IPS-20b (cell line): ENCODE measurements around the gene CLSTN2.

Source experiments
- H3K27ac ChIP-seq: one replicate; pipeline ENCODE4 v1.5.1; 2013; ENCODE audit warnings: low read length
- H3K27me3 ChIP-seq: 2 replicates; pipeline ENCODE4 v1.6.1; 2013; ENCODE audit warnings: mild to moderate bottlenecking, low read length, inconsistent platforms; ENCODE audit not compliant: insufficient read depth
- H3K36me3 ChIP-seq: 2 replicates; pipeline ENCODE4 v1.6.1; 2013; ENCODE audit warnings: low read depth, mild to moderate bottlenecking, inconsistent platforms, low read length, moderate library complexity; ENCODE audit not compliant: insufficient read depth
- H3K4me1 ChIP-seq: 2 replicates; pipeline ENCODE4 v1.6.1; 2013; ENCODE audit warnings: mild to moderate bottlenecking, control low read depth, inconsistent platforms, low read length, moderate library complexity; ENCODE audit not compliant: insufficient read depth
- H3K4me3 ChIP-seq: 2 replicates; pipeline ENCODE4 v1.5.1; 2013; ENCODE audit warnings: mild to moderate bottlenecking, low read length, inconsistent platforms
- H3K9ac ChIP-seq: 2 replicates; pipeline ENCODE4 v1.6.1; 2013; ENCODE audit warnings: low read depth, mild to moderate bottlenecking, inconsistent platforms, low read length, moderate library complexity
- H3K9me3 ChIP-seq: 2 replicates; pipeline ENCODE4 v1.6.1; 2013; ENCODE audit warnings: mild to moderate bottlenecking, low read depth, low read length, inconsistent platforms; ENCODE audit not compliant: insufficient read depth

Gene CLSTN2

GRCh38 chr3:140089403-140090072 is 154.6 kb downstream of the CLSTN2 start:
- Histone ChIP-seq H3K27ac (no peak overlapping the region), H3K4me3 (no peak overlapping the region), H3K27me3 (no peaks in the 10 kb centered on the region), H3K9ac (no peak overlapping the region), H3K9me3 (peaks cover 5% of the 10 kb centered on the region; the same call in 1 of the 2 replicates), H3K4me1 (no peaks in the 10 kb centered on the region), H3K36me3 (no peaks in the 10 kb centered on the region)

GRCh38 chr3:140091143-140091542 is 156.2 kb downstream of the CLSTN2 start:
- no peaks in the 10 kb centered on the region for H3K36me3 ChIP-seq
- H3K27me3 ChIP-seq = no peaks in the 10 kb centered on the region
- H3K4me3 ChIP-seq = no peak overlapping the region
- H3K4me1 ChIP-seq = no peaks in the 10 kb centered on the region
- H3K9ac ChIP-seq = no peak overlapping the region
- peaks cover 5% of the 10 kb centered on the region; the same call in 1 of the 2 replicates for H3K9me3 ChIP-seq
- no peak overlapping the region for H3K27ac ChIP-seq

GRCh38 chr3:140092848-140093536 is 158.0 kb downstream of the CLSTN2 start:
- H3K9me3 ChIP-seq = peaks cover 5% of the 10 kb centered on the region
- H3K36me3 ChIP-seq = no peaks in the 10 kb centered on the region
- H3K27ac ChIP-seq = no peak overlapping the region
- no peaks in the 10 kb centered on the region for H3K27me3 ChIP-seq
- H3K4me3 ChIP-seq = no peak overlapping the region
- H3K9ac ChIP-seq = no peak overlapping the region
- H3K4me1 ChIP-seq = no peaks in the 10 kb centered on the region

GRCh38 chr3:140093742-140094141 is 158.8 kb downstream of the CLSTN2 start:
- Histone ChIP-seq H3K9me3 (peaks cover 5% of the 10 kb centered on the region), H3K27ac (no peak overlapping the region), H3K36me3 (no peaks in the 10 kb centered on the region), H3K4me3 (no peak overlapping the region), H3K9ac (no peak overlapping the region), H3K27me3 (no peaks in the 10 kb centered on the region), H3K4me1 (no peaks in the 10 kb centered on the region)

DNA sequence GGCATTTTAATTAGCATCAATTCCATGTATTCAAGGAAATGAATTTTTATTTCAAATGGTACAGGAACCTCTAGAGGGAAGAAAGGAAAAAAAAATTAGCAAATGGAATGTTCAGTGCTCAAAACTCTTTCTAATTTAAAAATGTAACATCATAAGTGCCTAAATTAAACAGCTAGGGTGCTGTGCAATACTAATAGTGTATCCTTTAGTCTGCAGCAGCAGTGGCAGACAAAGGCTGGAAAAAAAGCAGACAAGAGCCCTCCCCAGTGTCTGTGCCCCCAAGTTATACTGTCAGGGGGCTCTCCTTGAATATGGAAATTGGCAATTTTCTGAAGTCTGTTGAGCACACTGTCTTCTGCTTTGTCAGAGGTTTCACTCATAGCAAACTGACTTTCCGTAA is 159.5 kb downstream of the CLSTN2 start:
- H3K9ac ChIP-seq = no peak overlapping the region
- no peaks in the 10 kb centered on the region for H3K4me1 ChIP-seq
- no peak overlapping the region for H3K4me3 ChIP-seq
- H3K36me3 ChIP-seq = no peaks in the 10 kb centered on the region
- H3K9me3 ChIP-seq = no peaks in the 10 kb centered on the region; the same call in none of the 2 replicates
- H3K27me3 ChIP-seq = no peaks in the 10 kb centered on the region
- H3K27ac ChIP-seq = no peak overlapping the region

- H3K4me1 ChIP-seq = no peaks in the 10 kb centered on the region
- no peaks in the 10 kb centered on the region for H3K36me3 ChIP-seq
- no peak overlapping the region for H3K9ac ChIP-seq
- H3K9me3 ChIP-seq = no peaks in the 10 kb centered on the region; the same call in 1 of the 2 replicates
- no peaks in the 10 kb centered on the region for H3K27me3 ChIP-seq
- H3K27ac ChIP-seq = no peak overlapping the region
- H3K4me3 ChIP-seq = no peak overlapping the region
These were observed 161.1 kb downstream of the CLSTN2 start for GRCh38 chr3:140096037-140096436.

DNA sequence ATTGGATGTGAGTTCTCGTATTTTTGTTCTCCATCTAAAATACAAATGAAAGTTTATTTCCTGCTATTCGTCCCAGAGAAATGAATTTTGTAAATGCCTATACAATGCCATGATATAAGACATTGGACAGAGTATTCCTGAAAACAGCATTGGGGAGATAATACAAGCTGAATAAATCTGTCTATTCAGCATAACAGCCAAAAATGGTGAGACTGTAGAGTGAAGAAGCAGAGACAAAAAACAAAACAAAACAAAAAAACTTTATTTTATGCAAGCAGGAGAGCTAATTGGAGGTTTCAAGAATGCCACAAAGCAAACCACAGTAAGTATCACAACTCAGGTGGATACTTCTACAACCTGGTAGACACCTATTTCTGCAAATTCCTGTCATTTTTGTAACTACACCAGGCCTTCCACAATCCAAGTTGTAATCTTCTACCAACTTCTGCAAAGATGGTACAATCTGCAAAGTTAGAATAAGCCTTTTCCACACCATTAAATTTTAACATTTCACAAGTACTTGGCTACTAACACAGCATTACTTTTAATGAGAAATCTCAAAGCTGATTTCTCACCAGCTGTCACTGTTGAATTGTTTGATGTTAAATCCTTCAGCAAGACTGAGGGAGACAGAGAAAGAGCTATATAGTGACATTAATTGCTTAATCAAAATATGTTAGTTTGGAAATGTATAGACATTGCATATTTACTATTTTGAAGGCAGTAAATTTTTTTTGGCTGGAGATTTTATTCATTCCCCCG is 163.1 kb downstream of the CLSTN2 start:
- no peak overlapping the region for H3K27ac ChIP-seq
- no peak overlapping the region for H3K9ac ChIP-seq

GRCh38 chr3:140100479-140100878 is 165.5 kb downstream of the CLSTN2 start:
- H3K27ac ChIP-seq = no peak overlapping the region
- H3K27me3 ChIP-seq = no peaks in the 10 kb centered on the region
- H3K9me3 ChIP-seq = no peaks in the 10 kb centered on the region; the same call in 1 of the 2 replicates
- H3K9ac ChIP-seq = no peak overlapping the region
- no peak overlapping the region for H3K4me3 ChIP-seq
- H3K36me3 ChIP-seq = no peaks in the 10 kb centered on the region
- no peaks in the 10 kb centered on the region for H3K4me1 ChIP-seq

More for the DNA sequence above, 163.1 kb downstream of the CLSTN2 start:
- Histone ChIP-seq H3K4me1 (no peaks in the 10 kb centered on the region), H3K27me3 (no peaks in the 10 kb centered on the region), H3K36me3 (no peaks in the 10 kb centered on the region), H3K9me3 (no peaks in the 10 kb centered on the region; the same call in 1 of the 2 replicates), H3K4me3 (no peak overlapping the region)

GRCh38 chr3:140103166-140103565 is 168.2 kb downstream of the CLSTN2 start:
- no peak overlapping the region for H3K9ac ChIP-seq
- no peak overlapping the region for H3K27ac ChIP-seq
- no peak overlapping the region for H3K4me3 ChIP-seq
- H3K9me3 ChIP-seq = no peaks in the 10 kb centered on the region
- no peaks in the 10 kb centered on the region for H3K4me1 ChIP-seq
- no peaks in the 10 kb centered on the region for H3K36me3 ChIP-seq
- no peaks in the 10 kb centered on the region for H3K27me3 ChIP-seq

GRCh38 chr3:140103986-140104645 is 169.1 kb downstream of the CLSTN2 start:
- H3K36me3 ChIP-seq = no peaks in the 10 kb centered on the region
- no peak overlapping the region for H3K27ac ChIP-seq

DNA sequence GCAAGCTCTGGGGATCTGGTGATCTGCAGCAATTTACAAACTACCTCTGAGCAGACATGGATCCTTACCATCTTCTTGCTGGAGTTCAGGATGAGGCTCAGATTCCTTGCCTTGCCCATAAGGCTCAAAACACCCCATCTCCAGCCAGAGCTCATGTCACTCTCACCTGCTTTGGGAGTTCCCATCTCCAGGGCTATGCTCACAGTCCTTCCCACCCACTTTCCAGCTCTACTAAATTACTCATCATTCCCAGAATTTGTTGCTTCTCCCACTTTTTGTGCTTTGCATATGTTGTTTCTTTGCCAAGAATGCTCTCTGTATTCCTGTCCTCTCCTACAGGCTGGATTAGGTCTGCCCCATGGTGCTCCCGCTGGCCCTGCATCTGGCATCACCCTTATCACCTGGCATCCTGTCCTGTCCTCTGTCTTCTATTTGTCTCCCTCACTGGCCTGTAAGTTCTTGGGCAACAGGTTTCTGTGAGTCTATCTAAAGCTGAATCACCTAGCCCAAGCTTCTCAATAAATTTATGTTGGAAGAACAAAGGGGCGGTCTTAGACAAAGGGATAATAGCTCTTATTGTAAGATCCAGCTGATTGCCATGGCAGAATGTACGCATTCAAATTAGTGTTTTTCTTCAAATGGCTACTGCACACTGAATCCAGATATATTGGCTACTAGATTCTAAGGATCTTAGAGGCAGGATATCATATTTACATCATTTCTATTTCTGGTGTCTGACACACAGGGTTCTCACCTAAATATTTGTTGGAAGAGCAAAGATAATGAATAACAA is 179.2 kb downstream of the CLSTN2 start:
- no peak overlapping the region for H3K4me3 ChIP-seq
- H3K9me3 ChIP-seq = no peaks in the 10 kb centered on the region
- H3K4me1 ChIP-seq = peaks cover 4% of the 10 kb centered on the region; the same call in 1 of the 2 replicates
- H3K36me3 ChIP-seq = no peaks in the 10 kb centered on the region
- H3K27ac ChIP-seq = no peak overlapping the region
- H3K9ac ChIP-seq = no peak overlapping the region
- H3K27me3 ChIP-seq = no peaks in the 10 kb centered on the region

More at GRCh38 chr3:140103986-140104645, 169.1 kb downstream of the CLSTN2 start:
- no peak overlapping the region for H3K9ac ChIP-seq
- no peaks in the 10 kb centered on the region for H3K27me3 ChIP-seq
- no peaks in the 10 kb centered on the region for H3K4me1 ChIP-seq
- H3K4me3 ChIP-seq = no peak overlapping the region
- H3K9me3 ChIP-seq = no peaks in the 10 kb centered on the region
